NCI-H128 (cell line): ENCODE results near the gene ZDBF2.
"Not testable (repeated sequence)": the region's sequence is repeated elsewhere in the genome, so short reads cannot be mapped to it uniquely, and the experiment has no call there.

Experiments used
- DNase-seq: peaks from one replicate; lab custom pipeline; 2025; ENCODE audit not compliant: unreplicated experiment; lab: John Stamatoyannopoulos, UW

ZDBF2 gene

GRCh38 chr2:206274434-206275311, at the start of gene ZDBF2:
Gene ZDBF2 (plus strand): TSS chr2:206274663. CDS start chr2:206281850, 7,187 bp downstream.
- DNase-seq = peak; percentile 12

- DNase-seq = no peak
Observed at GRCh38 chr2:206225435-206226232, 48.8 kb upstream of the ZDBF2 start.

- not testable (repeated sequence) for DNase-seq
Observed at GRCh38 chr2:206228636-206229035, 45.8 kb upstream of the ZDBF2 start.

GRCh38 chr2:206229642-206230041, 44.8 kb upstream of the ZDBF2 start:
- no peak for DNase-seq

GRCh38 chr2:206230060-206230762, 44.3 kb upstream of the ZDBF2 start:
- peak; percentile 81 for DNase-seq

- DNase-seq = no peak
Observed at GRCh38 chr2:206231669-206232286, 42.7 kb upstream of the ZDBF2 start.

GRCh38 chr2:206232287-206233035, 42.0 kb upstream of the ZDBF2 start:
- peak; percentile 44 for DNase-seq

- no peak for DNase-seq
Observed at GRCh38 chr2:206239157-206239556, 35.3 kb upstream of the ZDBF2 start.

- DNase-seq = no peak
Observed at GRCh38 chr2:206240327-206240726, 34.1 kb upstream of the ZDBF2 start.

GRCh38 chr2:206241736-206242135, 32.7 kb upstream of the ZDBF2 start:
- DNase-seq = no peak

- DNase-seq = no peak
Observed at GRCh38 chr2:206245265-206245672, 29.2 kb upstream of the ZDBF2 start.

- no peak for DNase-seq
Observed at GRCh38 chr2:206250041-206250897, 24.2 kb upstream of the ZDBF2 start.

GRCh38 chr2:206253125-206253776, 21.2 kb upstream of the ZDBF2 start:
- no peak for DNase-seq

GRCh38 chr2:206253777-206254166, 20.7 kb upstream of the ZDBF2 start:
- no peak for DNase-seq

- DNase-seq = no peak
Observed at GRCh38 chr2:206255003-206255402, 19.5 kb upstream of the ZDBF2 start.

GRCh38 chr2:206256706-206257205, 17.7 kb upstream of the ZDBF2 start:
- no peak for DNase-seq

- no peak for DNase-seq
Observed at GRCh38 chr2:206257350-206257749, 17.1 kb upstream of the ZDBF2 start.

- DNase-seq = no peak
Observed at GRCh38 chr2:206257861-206258260, 16.6 kb upstream of the ZDBF2 start.

- DNase-seq = not testable (repeated sequence)
Observed at GRCh38 chr2:206258615-206259014, 15.8 kb upstream of the ZDBF2 start.
